Measurements from ENCODE around the gene RIPK1.

Gene RIPK1

GRCh38 chr6:3079682-3080081 is 11.4 kb downstream of the RIPK1 start:
- DNase-seq: no peak

- DNase-seq: peak in 7 of 58 donors; percentile 2 to 27 (median 9)
Observed at GRCh38 chr6:3081960-3082359, 13.7 kb downstream of the RIPK1 start.

GRCh38 chr6:3085074-3085473 is 16.8 kb downstream of the RIPK1 start:
- peak in 3 of 58 donors; percentile 9 to 24 (median 11) for DNase-seq

- no peak for DNase-seq
Observed at GRCh38 chr6:3086282-3086946, 18.1 kb downstream of the RIPK1 start.

GRCh38 chr6:3088446-3088845 is 20.2 kb downstream of the RIPK1 start:
- DNase-seq: no peak

- DNase-seq: no peak
Observed at GRCh38 chr6:3088968-3089367, 20.7 kb downstream of the RIPK1 start.

- DNase-seq: no peak
Observed at GRCh38 chr6:3090013-3090412, 21.7 kb downstream of the RIPK1 start.

GRCh38 chr6:3094815-3095214 is 26.5 kb downstream of the RIPK1 start:
- DNase-seq: no peak

GRCh38 chr6:3102875-3103274 is 34.6 kb downstream of the RIPK1 start:
- DNase-seq: no peak

- no peak for DNase-seq
Observed at GRCh38 chr6:3108746-3109414, 40.6 kb downstream of the RIPK1 start.

- no peak for DNase-seq
Observed at GRCh38 chr6:3109761-3110160, 41.5 kb downstream of the RIPK1 start.

GRCh38 chr6:3114377-3114776 is 46.1 kb downstream of the RIPK1 start:
- DNase-seq: no peak

GRCh38 chr6:3117912-3118352 is 49.6 kb downstream of the RIPK1 start:
- DNase-seq: no peak

- peak; percentile 75 to 98 (median 96) for DNase-seq
Observed at GRCh38 chr6:3118353-3119039, 50.2 kb downstream of the RIPK1 start, which contains the start of gene BPHL. BPHL (plus strand) TSS chr6:3118711; CDS start chr6:3118741, 30 bp downstream.

- DNase-seq: peak in 13 of 58 donors; percentile 6 to 65 (median 47)
Observed at GRCh38 chr6:3119040-3119723, 50.9 kb downstream of the RIPK1 start.

GRCh38 chr6:3120765-3121089 is 52.4 kb downstream of the RIPK1 start:
- no peak for DNase-seq

- DNase-seq: no peak
Observed at GRCh38 chr6:3122823-3123182, 54.5 kb downstream of the RIPK1 start.

- no peak for DNase-seq
Observed at GRCh38 chr6:3124667-3125066, 56.4 kb downstream of the RIPK1 start.

- DNase-seq: no peak
Observed at GRCh38 chr6:3125815-3126214, 57.5 kb downstream of the RIPK1 start.

GRCh38 chr6:3128356-3129108 is 60.2 kb downstream of the RIPK1 start:
- DNase-seq: no peak

GRCh38 chr6:3131695-3132094 is 63.4 kb downstream of the RIPK1 start:
- no peak for DNase-seq
